ENCODE results near the gene CHMP1A.
A peak's percentile ranks its signal among the peaks of the same experiment; 100 is the strongest.
"Not testable (repeated sequence)": the region's sequence is repeated elsewhere in the genome, so short reads cannot be mapped to it uniquely, and the experiment has no call there.

Gene CHMP1A

GRCh38 chr16:89657442-89658220, at the start of gene CHMP1A, which contains the start of gene SPATA33:
Gene CHMP1A (minus strand): TSS chr16:89657708. CDS start chr16:89657588, 120 bp downstream.
Gene SPATA33 (plus strand): TSS chr16:89657836. CDS start chr16:89657912, 76 bp downstream.
- H3K27me3 ChIP-seq (ENCODE audit: low read depth) = no peaks in the 10 kb centered on the region
- peaks cover 10% of the 10 kb centered on the region for H3K4me1 ChIP-seq
- H3K4me3 ChIP-seq = peak within 1 kb of the TSS; percentile 99
- peak; percentile 79 to 94 for DNase-seq (ENCODE audit: low spot score in 2 of 2)
- no peaks in the 10 kb centered on the region for H3K9me3 ChIP-seq
- peaks cover 14% of the 10 kb centered on the region for H3K36me3 ChIP-seq (replicated peaks)
- in situ Hi-C loops (cut with MboI; ENCODE audit: low sequenced_read_pairs) = no loop called here

GRCh38 chr16:89706518-89707260, 49.2 kb upstream of the CHMP1A start:
- no peaks in the 10 kb centered on the region for H3K27me3 ChIP-seq (ENCODE audit: low read depth)
- H3K9me3 ChIP-seq = no peaks in the 10 kb centered on the region
- DNase-seq (ENCODE audit: low spot score in 2 of 2) = no peak
- in situ Hi-C loops (cut with MboI; ENCODE audit: low sequenced_read_pairs) = no loop called here
- no peak overlapping the region for H3K4me3 ChIP-seq
- peaks cover 7% of the 10 kb centered on the region; the same call in 1 of the 2 replicates for H3K4me1 ChIP-seq
- H3K36me3 ChIP-seq (replicated peaks) = no peaks in the 10 kb centered on the region

GRCh38 chr16:89705006-89705405, 47.5 kb upstream of the CHMP1A start:
- Histone ChIP-seq H3K36me3 (replicated peaks) (no peaks in the 10 kb centered on the region), H3K9me3 (no peaks in the 10 kb centered on the region), H3K4me1 (peaks cover 13% of the 10 kb centered on the region), H3K27me3 (ENCODE audit: low read depth) (no peaks in the 10 kb centered on the region), H3K4me3 (no peak overlapping the region)
- in situ Hi-C loops (cut with MboI; ENCODE audit: low sequenced_read_pairs) = no loop called here
- no peak for DNase-seq (ENCODE audit: low spot score in 2 of 2)

GRCh38 chr16:89704281-89704680, 46.8 kb upstream of the CHMP1A start:
- in situ Hi-C loops (cut with MboI; ENCODE audit: low sequenced_read_pairs) = no loop called here
- H3K4me1 ChIP-seq = peaks cover 17% of the 10 kb centered on the region
- peaks cover 4% of the 10 kb centered on the region; the same call in 1 of the 2 replicates for H3K36me3 ChIP-seq (replicated peaks)
- no peaks in the 10 kb centered on the region for H3K27me3 ChIP-seq (ENCODE audit: low read depth)
- DNase-seq (ENCODE audit: low spot score in 2 of 2) = no peak
- H3K9me3 ChIP-seq = no peaks in the 10 kb centered on the region
- H3K4me3 ChIP-seq = no peak overlapping the region

GRCh38 chr16:89701425-89702406, 44.2 kb upstream of the CHMP1A start, which contains the start of gene SPATA2L:
Gene SPATA2L (minus strand): TSS chr16:89701705. CDS start chr16:89701232, 473 bp downstream.
- Histone ChIP-seq H3K9me3 (no peaks in the 10 kb centered on the region), H3K4me3 (peak within 1 kb of the TSS; percentile 76), H3K4me1 (peaks cover 17% of the 10 kb centered on the region), H3K36me3 (replicated peaks) (peaks cover 14% of the 10 kb centered on the region), H3K27me3 (ENCODE audit: low read depth) (no peaks in the 10 kb centered on the region)
- peak; percentile 96 to 99 for DNase-seq (ENCODE audit: low spot score in 2 of 2)
- in situ Hi-C loops (cut with MboI; ENCODE audit: low sequenced_read_pairs) = no loop called here

- H3K27me3 ChIP-seq (ENCODE audit: low read depth) = no peaks in the 10 kb centered on the region
- H3K4me3 ChIP-seq = peak overlapping the region; percentile 76
- H3K36me3 ChIP-seq (replicated peaks) = peaks cover 17% of the 10 kb centered on the region
- in situ Hi-C loops (cut with MboI; ENCODE audit: low sequenced_read_pairs) = no loop called here
- peaks cover 13% of the 10 kb centered on the region for H3K4me1 ChIP-seq
- peak in 1 of 2 experiments; percentile 68 for DNase-seq (ENCODE audit: low spot score in 2 of 2)
- no peaks in the 10 kb centered on the region for H3K9me3 ChIP-seq
Observed at GRCh38 chr16:89700649-89701424, 43.3 kb upstream of the CHMP1A start.

GRCh38 chr16:89700100-89700648, 42.7 kb upstream of the CHMP1A start:
- DNase-seq (ENCODE audit: low spot score in 2 of 2) = peak; percentile 98 to 100
- peak overlapping the region; percentile 76 for H3K4me3 ChIP-seq
- H3K27me3 ChIP-seq (ENCODE audit: low read depth) = no peaks in the 10 kb centered on the region
- in situ Hi-C loops (cut with MboI; ENCODE audit: low sequenced_read_pairs) = no loop called here
- peaks cover 23% of the 10 kb centered on the region for H3K36me3 ChIP-seq (replicated peaks)
- H3K4me1 ChIP-seq = peaks cover 13% of the 10 kb centered on the region
- no peaks in the 10 kb centered on the region for H3K9me3 ChIP-seq

- H3K4me3 ChIP-seq; H3K9me3 ChIP-seq; DNase-seq (ENCODE audit: low spot score in 2 of 2); in situ Hi-C loops (cut with MboI; ENCODE audit: low sequenced_read_pairs); H3K27me3 ChIP-seq (ENCODE audit: low read depth): not testable (repeated sequence)
- Histone ChIP-seq H3K4me1 (peaks cover 13% of the 10 kb centered on the region), H3K36me3 (replicated peaks) (peaks cover 27% of the 10 kb centered on the region)
Observed at GRCh38 chr16:89699629-89700099, 42.2 kb upstream of the CHMP1A start.

GRCh38 chr16:89698717-89699116, 41.2 kb upstream of the CHMP1A start:
- in situ Hi-C loops (cut with MboI; ENCODE audit: low sequenced_read_pairs) = not testable (repeated sequence)

GRCh38 chr16:89697616-89698331, 40.3 kb upstream of the CHMP1A start:
- peaks cover 41% of the 10 kb centered on the region for H3K36me3 ChIP-seq (replicated peaks)
- DNase-seq (ENCODE audit: low spot score in 2 of 2) = no peak
- H3K4me1 ChIP-seq = peaks cover 13% of the 10 kb centered on the region
- no peaks in the 10 kb centered on the region for H3K9me3 ChIP-seq
- H3K27me3 ChIP-seq (ENCODE audit: low read depth) = no peaks in the 10 kb centered on the region
- no peak overlapping the region for H3K4me3 ChIP-seq
- in situ Hi-C loops (cut with MboI; ENCODE audit: low sequenced_read_pairs) = no loop called here

More at GRCh38 chr16:89698717-89699116, 41.2 kb upstream of the CHMP1A start:
- not testable (repeated sequence) for H3K4me3 ChIP-seq; H3K27me3 ChIP-seq (ENCODE audit: low read depth); DNase-seq (ENCODE audit: low spot score in 2 of 2); H3K9me3 ChIP-seq
- peaks cover 13% of the 10 kb centered on the region for H3K4me1 ChIP-seq
- peaks cover 34% of the 10 kb centered on the region for H3K36me3 ChIP-seq (replicated peaks)

GRCh38 chr16:89697161-89697615, 39.7 kb upstream of the CHMP1A start:
- no peaks in the 10 kb centered on the region for H3K27me3 ChIP-seq (ENCODE audit: low read depth)
- DNase-seq (ENCODE audit: low spot score in 2 of 2) = no peak
- no peaks in the 10 kb centered on the region for H3K9me3 ChIP-seq
- in situ Hi-C loops (cut with MboI; ENCODE audit: low sequenced_read_pairs) = no loop called here
- peaks cover 41% of the 10 kb centered on the region for H3K36me3 ChIP-seq (replicated peaks)
- peaks cover 12% of the 10 kb centered on the region for H3K4me1 ChIP-seq
- no peak overlapping the region for H3K4me3 ChIP-seq

Measured in HAP-1 (cell line).